ENCODE measurements around the gene GAREM1.

The GAREM1 gene

DNA sequence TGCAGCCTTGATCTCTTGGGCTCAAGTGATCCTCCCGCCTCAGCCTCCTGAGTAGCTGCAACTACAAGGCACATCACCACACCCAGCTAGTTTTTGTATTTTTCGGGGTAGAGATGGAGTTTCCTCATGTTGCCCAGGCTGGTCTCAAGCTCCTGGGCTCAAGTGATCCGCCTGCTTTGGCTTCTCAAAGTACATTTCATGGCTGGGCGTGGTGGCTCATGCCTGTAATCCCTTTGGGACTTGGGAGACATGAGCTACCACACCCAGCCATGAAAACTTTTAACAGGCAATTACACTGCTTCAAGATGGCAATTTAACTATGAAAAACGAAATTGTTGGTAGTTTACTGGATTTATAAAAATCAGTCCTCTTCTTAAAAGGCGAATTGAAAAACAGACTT, 211.1 kb downstream of the GAREM1 start:
- H3K4me2 ChIP-seq (ENCODE audit: low read length): no peak overlapping the region
- H3K27me3 ChIP-seq (ENCODE audit: low read depth, low read length): no peaks in the 10 kb centered on the region
- H3K9me3 ChIP-seq (ENCODE audit: insufficient read depth, low read length): 0 out of 2 replicates have a peak, but pooled peaks cover 2% of the 10 kb centered on the region
- H3K9ac ChIP-seq (ENCODE audit: low read length): no peak overlapping the region
- H3K79me2 ChIP-seq (ENCODE audit: low read length): no peaks in the 10 kb centered on the region
- H3K36me3 ChIP-seq (replicated peaks; ENCODE audit: low read depth, low read length): no peaks in the 10 kb centered on the region
- no peak overlapping the region for H3K4me3 ChIP-seq (ENCODE audit: low read length)
- H2AFZ ChIP-seq (ENCODE audit: low read depth, low read length): no peak overlapping the region
- no peak for TF ChIP-seq EZH2phosphoT487 (IDR thresholded peaks at IDR 0.05; ENCODE audit: low read depth)
- no peak for TF ChIP-seq CTCF (IDR thresholded peaks at IDR 0.05; ENCODE audit: low read depth, low read length)
- peaks cover 21% of the 10 kb centered on the region for H3K4me1 ChIP-seq (ENCODE audit: low read length)
- no peak overlapping the region for H3K27ac ChIP-seq (ENCODE audit: low read length)
- H4K20me1 ChIP-seq (ENCODE audit: insufficient read depth, low read length): no peaks in the 10 kb centered on the region

DNA sequence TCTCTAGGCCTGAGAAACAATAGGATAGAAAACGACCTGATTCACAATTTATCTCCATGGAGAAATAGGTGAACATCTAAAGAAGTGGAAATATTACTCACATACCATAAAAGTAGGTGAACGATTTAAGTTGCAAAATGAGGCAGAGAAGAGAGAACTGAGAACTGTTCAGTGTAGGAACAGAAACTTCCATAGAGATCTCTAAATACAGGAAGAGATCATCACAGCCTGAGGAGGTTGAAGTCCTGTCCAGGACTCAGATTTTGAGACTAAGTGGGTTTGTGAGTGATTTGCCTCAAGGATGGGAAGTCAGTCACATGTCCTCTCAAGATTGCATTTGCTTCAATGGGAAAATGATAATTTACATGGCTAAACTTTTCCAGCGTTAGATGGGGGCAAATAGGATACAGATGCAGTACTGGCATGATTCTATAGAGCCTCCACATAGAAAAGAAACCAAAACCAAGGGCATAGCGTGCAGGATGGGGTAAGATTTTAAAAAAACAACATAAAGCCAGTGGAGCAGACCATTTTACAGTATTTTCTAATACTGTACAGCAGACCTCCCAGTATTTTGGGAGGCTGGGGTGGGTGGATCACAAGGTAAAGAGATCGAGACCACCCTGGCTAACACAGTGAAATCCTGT, 212.0 kb downstream of the GAREM1 start:
- no peaks in the 10 kb centered on the region for H3K27me3 ChIP-seq (ENCODE audit: low read depth, low read length)
- no peak overlapping the region for H2AFZ ChIP-seq (ENCODE audit: low read depth, low read length)
- peak overlapping the region; percentile 46; the same call in 1 of the 2 replicates for H3K4me3 ChIP-seq (ENCODE audit: low read length)
- H3K79me2 ChIP-seq (ENCODE audit: low read length): no peaks in the 10 kb centered on the region
- H3K4me2 ChIP-seq (ENCODE audit: low read length): peak overlapping the region; percentile 66
- no peak for TF ChIP-seq CTCF (IDR thresholded peaks at IDR 0.05; ENCODE audit: low read depth, low read length)
- no peak for TF ChIP-seq EZH2phosphoT487 (IDR thresholded peaks at IDR 0.05; ENCODE audit: low read depth)
- 0 out of 2 replicates have a peak, but pooled peaks cover 2% of the 10 kb centered on the region for H3K9me3 ChIP-seq (ENCODE audit: insufficient read depth, low read length)
- H4K20me1 ChIP-seq (ENCODE audit: insufficient read depth, low read length): no peaks in the 10 kb centered on the region
- H3K36me3 ChIP-seq (replicated peaks; ENCODE audit: low read depth, low read length): no peaks in the 10 kb centered on the region
- H3K9ac ChIP-seq (ENCODE audit: low read length): no peak overlapping the region
- H3K4me1 ChIP-seq (ENCODE audit: low read length): peaks cover 21% of the 10 kb centered on the region
- peak overlapping the region; percentile 47 for H3K27ac ChIP-seq (ENCODE audit: low read length)

DNA sequence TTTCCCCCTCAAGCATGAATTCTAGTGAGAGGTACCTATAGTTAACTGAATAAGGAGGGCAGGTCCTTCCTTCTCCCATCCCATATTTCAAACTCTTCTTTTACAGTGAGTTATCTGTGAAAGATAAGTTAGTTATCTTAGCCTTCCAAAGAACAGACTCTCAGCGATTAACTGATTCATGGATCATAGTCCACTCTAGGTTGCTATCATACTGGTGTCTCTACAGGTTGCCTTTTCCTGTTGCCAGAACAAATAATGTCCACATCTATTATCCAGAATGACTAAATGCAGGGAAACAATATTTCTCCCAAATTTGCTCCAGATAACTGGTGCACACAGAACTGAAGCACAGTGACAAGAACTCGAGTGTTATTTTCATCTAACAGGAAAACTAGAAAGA, 212.5 kb downstream of the GAREM1 start:
- Histone ChIP-seq H3K9me3 (ENCODE audit: insufficient read depth, low read length) (0 out of 2 replicates have a peak, but pooled peaks cover 2% of the 10 kb centered on the region), H2AFZ (ENCODE audit: low read depth, low read length) (no peak overlapping the region), H3K4me2 (ENCODE audit: low read length) (peak overlapping the region; percentile 66), H3K27ac (ENCODE audit: low read length) (0 out of 2 replicates have a peak overlapping the region, but pooled peaks have one; percentile 47), H3K4me3 (ENCODE audit: low read length) (peak overlapping the region; percentile 46; the same call in 1 of the 2 replicates), H3K79me2 (ENCODE audit: low read length) (no peaks in the 10 kb centered on the region), H3K27me3 (ENCODE audit: low read depth, low read length) (no peaks in the 10 kb centered on the region), H3K4me1 (ENCODE audit: low read length) (peaks cover 21% of the 10 kb centered on the region), H3K36me3 (replicated peaks; ENCODE audit: low read depth, low read length) (no peaks in the 10 kb centered on the region), H3K9ac (ENCODE audit: low read length) (no peak overlapping the region), H4K20me1 (ENCODE audit: insufficient read depth, low read length) (no peaks in the 10 kb centered on the region)
- TF ChIP-seq EZH2phosphoT487 (IDR thresholded peaks at IDR 0.05; ENCODE audit: low read depth) (no peak), CTCF (IDR thresholded peaks at IDR 0.05; ENCODE audit: low read depth, low read length) (no peak)

DNA sequence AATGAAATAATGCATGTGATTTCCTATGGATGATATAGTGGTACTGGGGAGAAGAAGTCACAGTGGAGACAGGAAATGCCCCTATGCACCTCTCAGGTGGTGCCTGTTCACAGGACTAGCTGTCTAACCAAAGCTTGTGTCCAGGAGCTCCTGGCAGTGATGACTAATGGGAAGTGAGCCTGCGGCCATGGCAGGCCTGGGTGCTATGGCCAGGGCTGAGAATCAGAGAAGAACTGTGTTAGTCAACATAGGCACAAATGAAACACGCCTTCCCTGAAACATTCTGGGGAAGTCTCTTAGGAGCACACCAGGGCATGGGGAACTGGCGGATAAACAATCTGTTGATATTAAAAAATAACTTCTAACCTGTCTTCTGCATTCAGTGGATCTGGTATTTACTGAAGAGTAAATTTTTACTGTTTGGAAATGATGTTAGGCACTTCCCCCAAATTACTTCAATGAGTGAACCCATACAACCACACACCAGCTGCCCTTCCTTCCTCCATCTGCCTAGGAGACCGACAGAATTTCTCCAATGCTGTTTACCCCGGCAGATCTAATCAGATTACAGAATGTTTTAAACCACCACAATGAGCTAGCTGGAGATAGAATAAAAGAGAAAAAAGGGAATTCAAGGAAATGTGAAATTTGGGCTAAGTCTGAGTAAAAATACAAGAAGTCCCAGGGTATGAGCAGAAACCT, 213.4 kb downstream of the GAREM1 start:
- Histone ChIP-seq H3K4me2 (ENCODE audit: low read length) (peak overlapping the region; percentile 66), H3K9me3 (ENCODE audit: insufficient read depth, low read length) (0 out of 2 replicates have a peak, but pooled peaks cover 2% of the 10 kb centered on the region), H2AFZ (ENCODE audit: low read depth, low read length) (no peak overlapping the region), H3K4me3 (ENCODE audit: low read length) (no peak overlapping the region), H4K20me1 (ENCODE audit: insufficient read depth, low read length) (no peaks in the 10 kb centered on the region), H3K27ac (ENCODE audit: low read length) (no peak overlapping the region), H3K27me3 (ENCODE audit: low read depth, low read length) (no peaks in the 10 kb centered on the region), H3K4me1 (ENCODE audit: low read length) (peaks cover 21% of the 10 kb centered on the region), H3K9ac (ENCODE audit: low read length) (no peak overlapping the region), H3K79me2 (ENCODE audit: low read length) (no peaks in the 10 kb centered on the region), H3K36me3 (replicated peaks; ENCODE audit: low read depth, low read length) (no peaks in the 10 kb centered on the region)
- TF ChIP-seq EZH2phosphoT487 (IDR thresholded peaks at IDR 0.05; ENCODE audit: low read depth): no peak
- no peak for TF ChIP-seq CTCF (IDR thresholded peaks at IDR 0.05; ENCODE audit: low read depth, low read length)
